Panc1 (cell line): ENCODE measurements around the gene FAM174B. TPM values are rescaled to one million over a fixed set of nuclear protein-coding genes. Genes with fewer than 3 reads are reported as not detected.

Source experiments
- ATAC-seq: fragments of 200-7000 bp; cut with Tn5 transposase; 2 replicates; pipeline ENCODE4 v1.9.1; 2020; ENCODE audit warnings: mild to moderate bottlenecking, moderate library complexity
- BruUV-seq: library from RNA; stranded (reverse); fragments of 400-500 nt; replicated peaks from 2 replicates; lab custom pipeline; 2021; lab: Mats Ljungman, UMichigan
- CTCF ChIA-PET: fragments of 300-600 bp; sonication (Branson Sonifier 250); formaldehyde crosslinking; loops from one replicate; lab custom pipeline; 2022; ENCODE audit warnings: antibody characterized with exemption; lab: Charles Lee
- POLR2A ChIA-PET: fragments of 300-600 bp; sonication (Branson Sonifier 250); formaldehyde crosslinking; loops from one replicate; lab custom pipeline; 2022; ENCODE audit warnings: antibody characterized with exemption; lab: Charles Lee
- DNase-seq: peaks from one replicate; pipeline ENCODE4 v3.0.0-alpha.2; 2010; ENCODE audit warnings: low read depth, low spot score
- H3K27ac ChIP-seq: 2 replicates; pipeline ENCODE4 v1.5.1; 2011; ENCODE audit warnings: mild to moderate bottlenecking, low read length, inconsistent platforms
- H3K27me3 ChIP-seq: fragments of 200-500 bp; sonication (Bioruptor generic); 2 replicates; pipeline ENCODE4 v1.6.0; 2014; ENCODE audit warnings: low read length, inconsistent platforms; ENCODE audit not compliant: control insufficient read depth, insufficient read depth
- H3K36me3 ChIP-seq: fragments of 200-500 bp; sonication (Bioruptor generic); 2 replicates; pipeline ENCODE4 v1.5.1; 2014; ENCODE audit warnings: inconsistent platforms, mild to moderate bottlenecking, low read length, moderate library complexity; ENCODE audit not compliant: control insufficient read depth, insufficient read depth
- H3K4me1 ChIP-seq: 2 replicates; pipeline ENCODE4 v1.5.1; 2011; ENCODE audit warnings: inconsistent platforms, mild to moderate bottlenecking, low read length, moderate library complexity; ENCODE audit not compliant: control insufficient read depth, insufficient read depth
- H3K4me3 ChIP-seq, 2 experiments: 2 replicates each; pipeline ENCODE4 v1.5.1; 2011 to 2012; ENCODE audit warnings: low read depth in 2 of 2, low read length in 2 of 2, mild to moderate bottlenecking in 2 of 2, inconsistent platforms in 1 of 2, moderate library complexity in 1 of 2
- H3K9me3 ChIP-seq: fragments of 200-500 bp; sonication (Bioruptor generic); 2 replicates; pipeline ENCODE4 v1.5.1; 2014; ENCODE audit warnings: low read depth, mild to moderate bottlenecking, inconsistent platforms, low read length, moderate library complexity; ENCODE audit not compliant: control insufficient read depth, insufficient read depth
- CTCF ChIP-seq: fragments of 450-650 bp; IDR thresholded peaks from 2 replicates; pipeline ENCODE4 v1.5.1; 2017; ENCODE audit warnings: mild to moderate bottlenecking
- POLR2AphosphoS5 ChIP-seq: IDR thresholded peaks from 2 replicates; pipeline ENCODE4 v1.6.1; 2012; ENCODE audit warnings: mild to moderate bottlenecking, low read depth, low read length, moderate library complexity
- REST ChIP-seq, 2 experiments: IDR thresholded peaks; 2 replicates each; pipeline ENCODE4 v1.6.1; 2011 to 2012; ENCODE audit warnings: low read depth in 2 of 2, control low read depth in 1 of 2, low read length in 1 of 2, mild to moderate bottlenecking in 1 of 2, moderate library complexity in 1 of 2; ENCODE audit not compliant: insufficient read depth in 1 of 2
- SIN3A ChIP-seq: IDR thresholded peaks from 2 replicates; pipeline ENCODE4 v1.6.1; 2012; ENCODE audit warnings: low read depth, mild to moderate bottlenecking, low read length, moderate library complexity, borderline replicate concordance; ENCODE audit not compliant: insufficient read depth
- TCF7L2 ChIP-seq: IDR thresholded peaks from 2 replicates; pipeline ENCODE4 v1.6.1; 2011; ENCODE audit warnings: mild to moderate bottlenecking, low read depth, low read length, inconsistent platforms
- in situ Hi-C: cut with HindIII; loops from 2 replicates; pipeline ENCODE4 v1.10.0; 2016; ENCODE audit warnings: low sequenced_read_pairs, low pct_unique_long_range_greater_than_20kb
- intact Hi-C: fragments of 100-400 bp; cut with micrococcal nuclease; formaldehyde crosslinking; loops from one replicate; pipeline ENCODE4 v1.10.0; 2022; ENCODE audit not compliant: unreplicated experiment
- total RNA-seq: library from RNA; stranded (reverse); gene quantifications from one replicate; pipeline ENCODE4 v1.2.1, GENCODE V29; 2021; ENCODE audit not compliant: unreplicated experiment

The FAM174B gene
- total RNA-seq, 1 experiment from 2014 or later: 30.7 TPM

- CTCF ChIA-PET: no interaction called here
- DNase-seq (no peak), ATAC-seq (no peak; the same call in 1 of the 2 replicates)
These were observed 23.9 kb downstream of the FAM174B start for GRCh38 chr15:92631721-92632120.

GRCh38 chr15:92629975-92630626, 25.5 kb downstream of the FAM174B start:
- DNase-seq (no peak), ATAC-seq (no peak)
- intact Hi-C loops (no loop called here), in situ Hi-C loops (no loop called here)
- POLR2A ChIA-PET: no interaction called here
- no peaks in the 10 kb centered on the region for H3K9me3 ChIP-seq
- TF ChIP-seq REST (IDR thresholded peaks at IDR 0.05; ENCODE audit: insufficient read depth in 1 of 2, low read depth in 2 of 2, low read length in 1 of 2) (no peak), SIN3A (no peak), CTCF (no peak), TCF7L2 (no peak), POLR2AphosphoS5 (no peak)
- H3K27me3 ChIP-seq: no peaks in the 10 kb centered on the region
- H3K27ac ChIP-seq: no peak overlapping the region
- H3K36me3 ChIP-seq: no peaks in the 10 kb centered on the region
- H3K4me1 ChIP-seq: peaks cover 16% of the 10 kb centered on the region
- BruUV-seq: no TSS peak
- CTCF ChIA-PET: no interaction called here
- H3K4me3 ChIP-seq: no peak overlapping the region

More at GRCh38 chr15:92631721-92632120, 23.9 kb downstream of the FAM174B start:
- no TSS peak for BruUV-seq
- in situ Hi-C loops (no loop called here), intact Hi-C loops (no loop called here)
- no peak overlapping the region for H3K27ac ChIP-seq
- no peak overlapping the region for H3K4me3 ChIP-seq
- H3K9me3 ChIP-seq: no peaks in the 10 kb centered on the region
- no peak for TF ChIP-seq REST (IDR thresholded peaks at IDR 0.05; ENCODE audit: insufficient read depth in 1 of 2, low read depth in 2 of 2, low read length in 1 of 2)
- no peak for TF ChIP-seq CTCF
- no peak for TF ChIP-seq SIN3A
- TF ChIP-seq TCF7L2: no peak
- no peak for TF ChIP-seq POLR2AphosphoS5
- no peaks in the 10 kb centered on the region for H3K27me3 ChIP-seq
- POLR2A ChIA-PET: no interaction called here
- no peaks in the 10 kb centered on the region for H3K36me3 ChIP-seq
- H3K4me1 ChIP-seq: peaks cover 25% of the 10 kb centered on the region
